Measurements from ENCODE around the gene AACS. TPM values are rescaled to one million over a fixed set of nuclear protein-coding genes. Genes with fewer than 3 reads are reported as not detected.

The AACS gene
- total and polyA plus RNA-seq, 4 donors = 3.4 to 13.6 (median 7.3) TPM

DNA sequence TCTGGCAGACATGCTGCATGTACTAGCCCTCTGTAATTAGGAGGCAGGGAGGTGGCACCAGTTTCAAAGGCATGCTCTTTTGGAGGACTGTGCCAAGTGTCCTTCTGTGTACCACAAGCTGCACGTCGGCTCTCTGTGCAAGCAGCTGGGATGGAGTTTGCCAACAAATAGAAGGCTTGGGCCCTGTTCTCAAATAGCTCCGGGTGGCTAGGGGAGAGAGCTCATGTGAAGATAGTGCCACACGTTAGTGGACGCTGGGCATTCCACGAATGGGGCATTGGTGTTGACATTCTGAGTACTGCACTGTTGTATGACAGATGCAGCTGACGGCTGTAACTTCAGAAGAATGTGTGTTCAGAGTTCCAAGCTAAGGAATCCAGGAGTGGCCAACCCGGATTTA is 4.4 kb downstream of the AACS start:
- TF ChIP-seq RXRA (IDR thresholded peaks at IDR 0.05) = no peak
- no peak for TF ChIP-seq JUND (IDR thresholded peaks at IDR 0.05)
- TF ChIP-seq CTCF (IDR thresholded peaks at IDR 0.05; ENCODE audit: low read depth, low read length, missing input control) = no peak
- TF ChIP-seq FOXA2 (IDR thresholded peaks at IDR 0.05) = no peak
- no peak for TF ChIP-seq HNF4A (conservative IDR thresholded peaks at IDR 0.05)
- TF ChIP-seq, protein P1, sequence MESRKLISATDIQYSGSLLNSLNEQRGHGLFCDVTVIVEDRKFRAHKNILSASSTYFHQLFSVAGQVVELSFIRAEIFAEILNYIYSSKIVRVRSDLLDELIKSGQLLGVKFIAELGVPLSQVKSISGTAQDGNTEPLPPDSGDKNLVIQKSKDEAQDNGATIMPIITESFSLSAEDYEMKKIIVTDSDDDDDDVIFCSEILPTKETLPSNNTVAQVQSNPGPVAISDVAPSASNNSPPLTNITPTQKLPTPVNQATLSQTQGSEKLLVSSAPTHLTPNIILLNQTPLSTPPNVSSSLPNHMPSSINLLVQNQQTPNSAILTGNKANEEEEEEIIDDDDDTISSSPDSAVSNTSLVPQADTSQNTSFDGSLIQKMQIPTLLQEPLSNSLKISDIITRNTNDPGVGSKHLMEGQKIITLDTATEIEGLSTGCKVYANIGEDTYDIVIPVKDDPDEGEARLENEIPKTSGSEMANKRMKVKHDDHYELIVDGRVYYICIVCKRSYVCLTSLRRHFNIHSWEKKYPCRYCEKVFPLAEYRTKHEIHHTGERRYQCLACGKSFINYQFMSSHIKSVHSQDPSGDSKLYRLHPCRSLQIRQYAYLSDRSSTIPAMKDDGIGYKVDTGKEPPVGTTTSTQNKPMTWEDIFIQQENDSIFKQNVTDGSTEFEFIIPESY (IDR thresholded peaks at IDR 0.05) = no peak
- TF ChIP-seq EGR1 (IDR thresholded peaks at IDR 0.05; ENCODE audit: low read depth in 2 of 2) = no peak
- TF ChIP-seq GABPA (IDR thresholded peaks at IDR 0.05 in 1 of 2, conservative IDR thresholded peaks at IDR 0.05 in 1 of 2) = no peak
- no peak for TF ChIP-seq TAF1 (conservative IDR thresholded peaks at IDR 0.05)
- TF ChIP-seq, protein P2, sequence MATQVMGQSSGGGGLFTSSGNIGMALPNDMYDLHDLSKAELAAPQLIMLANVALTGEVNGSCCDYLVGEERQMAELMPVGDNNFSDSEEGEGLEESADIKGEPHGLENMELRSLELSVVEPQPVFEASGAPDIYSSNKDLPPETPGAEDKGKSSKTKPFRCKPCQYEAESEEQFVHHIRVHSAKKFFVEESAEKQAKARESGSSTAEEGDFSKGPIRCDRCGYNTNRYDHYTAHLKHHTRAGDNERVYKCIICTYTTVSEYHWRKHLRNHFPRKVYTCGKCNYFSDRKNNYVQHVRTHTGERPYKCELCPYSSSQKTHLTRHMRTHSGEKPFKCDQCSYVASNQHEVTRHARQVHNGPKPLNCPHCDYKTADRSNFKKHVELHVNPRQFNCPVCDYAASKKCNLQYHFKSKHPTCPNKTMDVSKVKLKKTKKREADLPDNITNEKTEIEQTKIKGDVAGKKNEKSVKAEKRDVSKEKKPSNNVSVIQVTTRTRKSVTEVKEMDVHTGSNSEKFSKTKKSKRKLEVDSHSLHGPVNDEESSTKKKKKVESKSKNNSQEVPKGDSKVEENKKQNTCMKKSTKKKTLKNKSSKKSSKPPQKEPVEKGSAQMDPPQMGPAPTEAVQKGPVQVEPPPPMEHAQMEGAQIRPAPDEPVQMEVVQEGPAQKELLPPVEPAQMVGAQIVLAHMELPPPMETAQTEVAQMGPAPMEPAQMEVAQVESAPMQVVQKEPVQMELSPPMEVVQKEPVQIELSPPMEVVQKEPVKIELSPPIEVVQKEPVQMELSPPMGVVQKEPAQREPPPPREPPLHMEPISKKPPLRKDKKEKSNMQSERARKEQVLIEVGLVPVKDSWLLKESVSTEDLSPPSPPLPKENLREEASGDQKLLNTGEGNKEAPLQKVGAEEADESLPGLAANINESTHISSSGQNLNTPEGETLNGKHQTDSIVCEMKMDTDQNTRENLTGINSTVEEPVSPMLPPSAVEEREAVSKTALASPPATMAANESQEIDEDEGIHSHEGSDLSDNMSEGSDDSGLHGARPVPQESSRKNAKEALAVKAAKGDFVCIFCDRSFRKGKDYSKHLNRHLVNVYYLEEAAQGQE (IDR thresholded peaks at IDR 0.05) = no peak
- TF ChIP-seq, protein P3, sequence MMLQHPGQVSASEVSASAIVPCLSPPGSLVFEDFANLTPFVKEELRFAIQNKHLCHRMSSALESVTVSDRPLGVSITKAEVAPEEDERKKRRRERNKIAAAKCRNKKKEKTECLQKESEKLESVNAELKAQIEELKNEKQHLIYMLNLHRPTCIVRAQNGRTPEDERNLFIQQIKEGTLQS (IDR thresholded peaks at IDR 0.05) = no peak
- TF ChIP-seq NR2F2 (IDR thresholded peaks at IDR 0.05) = no peak
- Histone ChIP-seq H3K36me3 (ENCODE audit: control insufficient read depth in 4 of 4, insufficient read depth in 3 of 4, low read depth in 1 of 4, low read length in 3 of 4) (no peaks in the 10 kb centered on the region), H3K9ac (ENCODE audit: low read depth in 1 of 2, low read length in 2 of 2) (no peak overlapping the region), H3K9me3 (ENCODE audit: control insufficient read depth in 4 of 4, low read length in 3 of 4) (no peaks in the 10 kb centered on the region), H3K27me3 (ENCODE audit: control insufficient read depth in 4 of 4, insufficient read depth in 4 of 4, low read length in 3 of 4) (no peaks in the 10 kb centered on the region), H3K4me1 (ENCODE audit: control insufficient read depth in 4 of 4, insufficient read depth in 4 of 4, low read length in 3 of 4) (peaks cover 3 to 11% (median 7%) of the 10 kb centered on the region in 4 donors), H3K4me3 (ENCODE audit: low read depth in 1 of 3, low read length in 3 of 3) (no peak overlapping the region), H3K27ac (ENCODE audit: low read depth in 1 of 2, low read length in 2 of 2) (no peak overlapping the region)
- 87% methylated on average over 8 of the region's 8 CpGs for WGBS
- DNase-seq (ENCODE audit: low spot score) = no peak

- no peaks in the 10 kb centered on the region for H3K36me3 ChIP-seq (ENCODE audit: control insufficient read depth in 4 of 4, insufficient read depth in 3 of 4, low read depth in 1 of 4, low read length in 3 of 4)
- H3K4me3 ChIP-seq (ENCODE audit: low read depth in 1 of 3, low read length in 3 of 3) = no peak overlapping the region
- WGBS = 93% methylated on average over 6 of the region's 6 CpGs
- no peaks in the 10 kb centered on the region for H3K27me3 ChIP-seq (ENCODE audit: control insufficient read depth in 4 of 4, insufficient read depth in 4 of 4, low read length in 3 of 4)
- H3K4me1 ChIP-seq (ENCODE audit: control insufficient read depth in 4 of 4, insufficient read depth in 4 of 4, low read length in 3 of 4) = peaks cover 0 to 6% (median 4%) of the 10 kb centered on the region in 4 donors
- H3K9ac ChIP-seq (ENCODE audit: low read depth in 1 of 2, low read length in 2 of 2) = no peak overlapping the region
- H3K27ac ChIP-seq (ENCODE audit: low read depth in 1 of 2, low read length in 2 of 2) = no peak overlapping the region
- no peaks in the 10 kb centered on the region for H3K9me3 ChIP-seq (ENCODE audit: control insufficient read depth in 4 of 4, low read length in 3 of 4)
- TF ChIP-seq RAD21 (IDR thresholded peaks at IDR 0.05) (no peak), HNF4G (IDR thresholded peaks at IDR 0.05) (no peak), EGR1 (IDR thresholded peaks at IDR 0.05; ENCODE audit: low read depth in 2 of 2) (no peak), SP1 (IDR thresholded peaks at IDR 0.05) (no peak)
- no peak for DNase-seq (ENCODE audit: low spot score)
Observed at GRCh38 chr12:125070112-125070511, 4.9 kb downstream of the AACS start.
